A673 (cell line): ENCODE data around the gene NPPA.

Source experiments
- EZH2 ChIP-seq: fragments of 200-600 bp; sonication (generic); IDR thresholded peaks from 2 replicates; pipeline ENCODE4 v1.6.1; 2017; ENCODE audit warnings: borderline replicate concordance, low read depth, mild to moderate bottlenecking, mixed read lengths, antibody characterized with exemption, low read length; ENCODE audit not compliant: poor library complexity, severe bottlenecking
- TF ChIP-seq, protein P1 (sequence below): fragments of 300-800, 200-600 bp; sonication (generic); conservative IDR thresholded peaks from 2 replicates; pipeline ENCODE4 v1.5.1; 2017; ENCODE audit warnings: low read depth, mild to moderate bottlenecking, antibody characterized with exemption, low read length, moderate library complexity, mixed read lengths

DNA sequence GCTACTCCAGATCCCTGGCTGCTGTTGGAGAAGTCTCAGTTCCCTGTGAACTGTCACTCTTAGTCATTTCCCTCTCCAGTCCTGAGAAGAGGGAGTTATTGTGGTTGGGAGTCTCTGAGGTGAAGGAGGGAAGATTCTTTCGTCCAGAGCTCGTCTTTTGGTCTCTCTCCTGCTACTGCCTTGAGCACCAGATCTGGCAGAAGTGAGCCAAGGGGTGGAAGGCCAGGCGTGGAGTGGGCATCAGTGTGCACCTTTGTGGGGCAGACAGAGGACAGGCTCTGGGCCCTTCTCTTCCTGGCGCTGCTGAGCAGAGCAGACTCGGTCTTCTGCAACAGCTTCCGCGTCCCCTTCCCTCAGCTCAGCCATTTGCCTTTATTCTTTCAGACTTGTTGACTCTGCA lies 22.5 kb downstream of the NPPA start:
- TF ChIP-seq, protein P1, sequence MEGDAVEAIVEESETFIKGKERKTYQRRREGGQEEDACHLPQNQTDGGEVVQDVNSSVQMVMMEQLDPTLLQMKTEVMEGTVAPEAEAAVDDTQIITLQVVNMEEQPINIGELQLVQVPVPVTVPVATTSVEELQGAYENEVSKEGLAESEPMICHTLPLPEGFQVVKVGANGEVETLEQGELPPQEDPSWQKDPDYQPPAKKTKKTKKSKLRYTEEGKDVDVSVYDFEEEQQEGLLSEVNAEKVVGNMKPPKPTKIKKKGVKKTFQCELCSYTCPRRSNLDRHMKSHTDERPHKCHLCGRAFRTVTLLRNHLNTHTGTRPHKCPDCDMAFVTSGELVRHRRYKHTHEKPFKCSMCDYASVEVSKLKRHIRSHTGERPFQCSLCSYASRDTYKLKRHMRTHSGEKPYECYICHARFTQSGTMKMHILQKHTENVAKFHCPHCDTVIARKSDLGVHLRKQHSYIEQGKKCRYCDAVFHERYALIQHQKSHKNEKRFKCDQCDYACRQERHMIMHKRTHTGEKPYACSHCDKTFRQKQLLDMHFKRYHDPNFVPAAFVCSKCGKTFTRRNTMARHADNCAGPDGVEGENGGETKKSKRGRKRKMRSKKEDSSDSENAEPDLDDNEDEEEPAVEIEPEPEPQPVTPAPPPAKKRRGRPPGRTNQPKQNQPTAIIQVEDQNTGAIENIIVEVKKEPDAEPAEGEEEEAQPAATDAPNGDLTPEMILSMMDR = no peak
- no peak for TF ChIP-seq EZH2
